Smooth muscle cell (in vitro differentiated cells): ENCODE measurements around the gene QRFP. TPM values are rescaled to one million over a fixed set of nuclear protein-coding genes. Genes with fewer than 3 reads are reported as not detected.

Experiments used
- DNase-seq: peaks from one replicate; lab custom pipeline; 2025; ENCODE audit not compliant: unreplicated experiment; lab: John Stamatoyannopoulos, UW
- H2AFZ ChIP-seq: fragments of 200-600 bp; sonication (generic); 2 replicates; pipeline ENCODE4 v1.6.0; 2016; ENCODE audit warnings: antibody characterized with exemption, low read depth, mild to moderate bottlenecking
- H3F3A ChIP-seq: fragments of 200-600 bp; sonication (generic); 2 replicates; pipeline ENCODE4 v1.6.0; 2017; ENCODE audit warnings: antibody characterized with exemption, low read depth
- H3K27ac ChIP-seq: fragments of 200-600 bp; sonication (generic); 2 replicates; pipeline ENCODE4 v1.5.1; 2016; ENCODE audit warnings: low read depth, mild to moderate bottlenecking
- H3K27me3 ChIP-seq: fragments of 200-600 bp; sonication (generic); 2 replicates; pipeline ENCODE4 v1.6.1; 2016; ENCODE audit warnings: low read depth, mild to moderate bottlenecking
- H3K36me3 ChIP-seq: fragments of 200-600 bp; sonication (generic); 2 replicates; pipeline ENCODE4 v1.5.1; 2016; ENCODE audit warnings: low read depth
- H3K4me1 ChIP-seq: fragments of 200-600 bp; sonication (generic); 2 replicates; pipeline ENCODE4 v1.5.1; 2016; ENCODE audit warnings: low read depth
- H3K4me2 ChIP-seq: fragments of 200-600 bp; sonication (generic); 2 replicates; pipeline ENCODE4 v1.6.0; 2016; ENCODE audit warnings: mild to moderate bottlenecking
- H3K4me3 ChIP-seq: fragments of 200-600 bp; sonication (generic); 2 replicates; pipeline ENCODE4 v1.5.1; 2016; ENCODE audit warnings: mild to moderate bottlenecking
- H3K79me2 ChIP-seq: fragments of 200-600 bp; sonication (generic); 2 replicates; pipeline ENCODE4 v1.6.0; 2016; ENCODE audit warnings: low read depth, mild to moderate bottlenecking
- H3K9ac ChIP-seq: fragments of 200-600 bp; sonication (generic); 2 replicates; pipeline ENCODE4 v1.6.0; 2016; ENCODE audit warnings: low read depth
- H3K9me3 ChIP-seq: fragments of 200-600 bp; sonication (generic); replicated peaks from 2 replicates; pipeline ENCODE4 v1.5.1; 2016; ENCODE audit warnings: low read depth
- H4K20me1 ChIP-seq: fragments of 200-600 bp; sonication (generic); 2 replicates; pipeline ENCODE4 v1.6.0; 2016; ENCODE audit warnings: low read depth
- CTCF ChIP-seq: fragments of 200-600 bp; sonication (generic); IDR thresholded peaks from 2 replicates; pipeline ENCODE4 v1.5.1; 2017; ENCODE audit warnings: borderline replicate concordance, mild to moderate bottlenecking, antibody characterized with exemption; ENCODE audit not compliant: insufficient read depth, poor library complexity, severe bottlenecking
- WGBS: methylation state at CpG from one replicate; pipeline ENCODE4 v1.1.7; 2016; ENCODE audit warnings: low lambda C conversion rate; 5-methylcytosine and 5-hydroxymethylcytosine counted together
- polyA plus RNA-seq: library from polyadenylated mRNA; unstranded; fragments of >200 nt; fragmentation: Nextera tagmentation; extraction: Ambion mirVana; gene quantifications from 2 replicates; pipeline ENCODE4 v1.2.1, GENCODE V29; 2016
- total RNA-seq: library from RNA; depleted of rRNA; stranded (reverse); fragments of >200 nt; gene quantifications from 2 replicates; pipeline ENCODE4 v1.2.3, GENCODE V29; 2014

Gene QRFP
- total and polyA plus RNA-seq, 2 experiments from 2014 or later, result 0.15 TPM; not detected in 1

GRCh38 chr9:130931508-130932254 lies 35.1 kb upstream of the QRFP start:
- Histone ChIP-seq H3K27ac (no peak overlapping the region), H3K27me3 (no peaks in the 10 kb centered on the region), H3K4me2 (no peak overlapping the region), H3K4me1 (peaks cover 14% of the 10 kb centered on the region), H3K36me3 (no peaks in the 10 kb centered on the region), H3K9ac (no peak overlapping the region), H3K9me3 (no peaks in the 10 kb centered on the region), H2AFZ (no peak overlapping the region), H3K4me3 (no peak overlapping the region), H3F3A (peaks cover 3% of the 10 kb centered on the region), H4K20me1 (no peaks in the 10 kb centered on the region), H3K79me2 (no peaks in the 10 kb centered on the region)
- no peak for TF ChIP-seq CTCF
- no peak for DNase-seq
- WGBS, result 84% methylated on average over 20 of the region's 20 CpGs

GRCh38 chr9:130930804-130931349 lies 34.3 kb upstream of the QRFP start:
- Histone ChIP-seq H3K9me3 (no peaks in the 10 kb centered on the region), H3K27ac (no peak overlapping the region), H3K9ac (no peak overlapping the region), H3K79me2 (no peaks in the 10 kb centered on the region), H3K27me3 (no peaks in the 10 kb centered on the region), H2AFZ (no peak overlapping the region), H3K4me2 (no peak overlapping the region), H4K20me1 (no peaks in the 10 kb centered on the region), H3K4me1 (peaks cover 9% of the 10 kb centered on the region), H3K36me3 (no peaks in the 10 kb centered on the region), H3K4me3 (no peak overlapping the region), H3F3A (peaks cover 3% of the 10 kb centered on the region)
- TF ChIP-seq CTCF, result no peak
- no peak for DNase-seq
- WGBS, result 96% methylated on average over 15 of the region's 15 CpGs

GRCh38 chr9:130930132-130930803 lies 33.7 kb upstream of the QRFP start:
- Histone ChIP-seq H3K4me1 (peaks cover 9% of the 10 kb centered on the region), H3K9me3 (no peaks in the 10 kb centered on the region), H4K20me1 (no peaks in the 10 kb centered on the region), H3K4me3 (no peak overlapping the region), H3F3A (peaks cover 3% of the 10 kb centered on the region), H3K36me3 (no peaks in the 10 kb centered on the region), H2AFZ (no peak overlapping the region), H3K79me2 (no peaks in the 10 kb centered on the region), H3K4me2 (no peak overlapping the region), H3K27me3 (no peaks in the 10 kb centered on the region), H3K9ac (no peak overlapping the region), H3K27ac (no peak overlapping the region)
- 94% methylated on average over 13 of the region's 23 CpGs for WGBS
- no peak for TF ChIP-seq CTCF
- DNase-seq, result no peak
